ENCODE data around the gene GPR141.
A peak's percentile ranks its signal among the peaks of the same experiment; 100 is the strongest.

GPR141 gene

GRCh38 chr7:37770838-37771237 is 87.3 kb downstream of the GPR141 start:
- H3K9me3 Mint-ChIP-seq, result peaks cover 9% of the 10 kb centered on the region
- no peak for DNase-seq
- no peak overlapping the region for H3K4me3 Mint-ChIP-seq
- ATAC-seq, result no peak
- H3K4me1 Mint-ChIP-seq, result peaks cover 3% of the 10 kb centered on the region
- peaks cover 2% of the 10 kb centered on the region for H3K27me3 Mint-ChIP-seq
- H3K36me3 Mint-ChIP-seq (ENCODE audit: low read depth), result no peaks in the 10 kb centered on the region
- no peak overlapping the region for H3K27ac Mint-ChIP-seq

DNA sequence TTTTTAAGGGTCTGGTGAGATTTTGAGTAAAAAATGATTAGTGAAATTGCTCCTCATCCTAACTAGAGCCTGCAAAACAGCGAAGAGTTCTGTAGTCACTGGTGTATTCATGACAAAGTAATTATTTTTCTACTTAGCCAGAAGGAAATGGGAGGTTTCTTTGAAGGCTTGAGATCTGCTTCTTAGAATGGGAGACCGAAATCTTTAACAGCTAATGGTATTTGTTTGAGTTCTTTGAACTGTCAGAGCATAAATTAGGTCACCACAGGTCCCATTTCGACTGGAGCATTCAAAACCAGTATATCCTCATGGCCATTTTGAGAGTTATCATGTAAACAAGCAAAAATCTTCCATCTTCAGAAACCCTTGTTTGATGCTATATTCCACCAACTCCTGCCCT is 87.8 kb downstream of the GPR141 start:
- H3K9me3 Mint-ChIP-seq, result peaks cover 10% of the 10 kb centered on the region
- DNase-seq (no peak), ATAC-seq (no peak)
- no peak overlapping the region for H3K27ac Mint-ChIP-seq
- H3K36me3 Mint-ChIP-seq (ENCODE audit: low read depth), result no peaks in the 10 kb centered on the region
- no peaks in the 10 kb centered on the region for H3K4me1 Mint-ChIP-seq
- no peak overlapping the region for H3K4me3 Mint-ChIP-seq
- H3K27me3 Mint-ChIP-seq, result peaks cover 2% of the 10 kb centered on the region

GRCh38 chr7:37771801-37772200 is 88.2 kb downstream of the GPR141 start:
- peaks cover 12% of the 10 kb centered on the region for H3K9me3 Mint-ChIP-seq
- H3K4me1 Mint-ChIP-seq, result no peaks in the 10 kb centered on the region
- DNase-seq (no peak), ATAC-seq (no peak)
- no peaks in the 10 kb centered on the region for H3K36me3 Mint-ChIP-seq (ENCODE audit: low read depth)
- H3K4me3 Mint-ChIP-seq, result no peak overlapping the region
- peaks cover 2% of the 10 kb centered on the region for H3K27me3 Mint-ChIP-seq
- no peak overlapping the region for H3K27ac Mint-ChIP-seq

- Mint-ChIP-seq H3K36me3 (ENCODE audit: low read depth) (peaks cover 4% of the 10 kb centered on the region), H3K27me3 (peaks cover 2% of the 10 kb centered on the region), H3K4me3 (no peak overlapping the region), H3K4me1 (no peaks in the 10 kb centered on the region), H3K9me3 (peaks cover 31% of the 10 kb centered on the region), H3K27ac (no peak overlapping the region)
- no peak for ATAC-seq
- DNase-seq, result no peak
Observed at GRCh38 chr7:37775921-37776320, 92.4 kb downstream of the GPR141 start.

DNA sequence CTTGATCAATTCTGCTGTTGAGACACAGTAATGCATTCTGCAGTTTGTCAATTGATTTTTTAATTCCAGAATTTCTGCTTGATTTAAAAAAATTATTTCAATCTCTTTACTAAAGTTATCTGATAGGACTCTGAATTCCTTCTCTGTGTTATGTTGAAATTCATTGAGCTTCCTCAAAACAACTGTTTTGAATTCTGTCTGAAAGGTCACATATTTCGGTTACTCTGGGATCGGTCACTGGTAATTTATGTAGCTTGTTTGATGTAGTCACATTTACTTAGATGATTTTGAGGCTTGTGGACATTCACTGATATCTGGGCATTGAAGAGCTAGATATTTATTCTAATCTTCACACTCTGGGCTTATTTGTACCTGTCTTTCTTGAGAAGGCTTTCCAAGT is 97.6 kb downstream of the GPR141 start:
- H3K9me3 Mint-ChIP-seq, result peaks cover 21% of the 10 kb centered on the region
- H3K4me1 Mint-ChIP-seq, result peaks cover 1% of the 10 kb centered on the region
- peaks cover 4% of the 10 kb centered on the region for H3K36me3 Mint-ChIP-seq (ENCODE audit: low read depth)
- ATAC-seq, result no peak
- DNase-seq, result no peak
- peaks cover 5% of the 10 kb centered on the region for H3K27me3 Mint-ChIP-seq
- H3K4me3 Mint-ChIP-seq, result no peak overlapping the region
- H3K27ac Mint-ChIP-seq, result no peak overlapping the region

- ATAC-seq (no peak), DNase-seq (no peak)
- Mint-ChIP-seq H3K27me3 (peaks cover 5% of the 10 kb centered on the region), H3K27ac (no peak overlapping the region), H3K9me3 (peaks cover 15% of the 10 kb centered on the region), H3K36me3 (ENCODE audit: low read depth) (peaks cover 4% of the 10 kb centered on the region), H3K4me1 (peaks cover 6% of the 10 kb centered on the region), H3K4me3 (no peak overlapping the region)
Observed at GRCh38 chr7:37782166-37782565, 98.6 kb downstream of the GPR141 start.

- H3K27ac Mint-ChIP-seq, result no peak overlapping the region
- DNase-seq (no peak), ATAC-seq (no peak)
Observed at GRCh38 chr7:37784015-37784414, 100.4 kb downstream of the GPR141 start.

GRCh38 chr7:37786741-37787569 is 103.4 kb downstream of the GPR141 start:
- H3K27ac Mint-ChIP-seq, result no peak overlapping the region
- DNase-seq (no peak), ATAC-seq (peak; percentile 50)
- no peaks in the 10 kb centered on the region for H3K36me3 Mint-ChIP-seq (ENCODE audit: low read depth)
- peaks cover 8% of the 10 kb centered on the region for H3K4me1 Mint-ChIP-seq
- no peaks in the 10 kb centered on the region for H3K9me3 Mint-ChIP-seq
- peaks cover 5% of the 10 kb centered on the region for H3K27me3 Mint-ChIP-seq
- no peak overlapping the region for H3K4me3 Mint-ChIP-seq

More at GRCh38 chr7:37784015-37784414, 100.4 kb downstream of the GPR141 start:
- H3K36me3 Mint-ChIP-seq (ENCODE audit: low read depth), result no peaks in the 10 kb centered on the region
- no peaks in the 10 kb centered on the region for H3K9me3 Mint-ChIP-seq
- H3K4me1 Mint-ChIP-seq, result peaks cover 8% of the 10 kb centered on the region
- peaks cover 5% of the 10 kb centered on the region for H3K27me3 Mint-ChIP-seq
- H3K4me3 Mint-ChIP-seq, result no peak overlapping the region
